ENCODE measurements around the gene LAMA2. TPM values are rescaled to one million over a fixed set of nuclear protein-coding genes. Genes with fewer than 3 reads are reported as not detected.
"Not testable (repeated sequence)": the region's sequence is repeated elsewhere in the genome, so short reads cannot be mapped to it uniquely, and the experiment has no call there.

The LAMA2 gene
- total RNA-seq, 1 experiment from 2014 or later: 17.6 TPM

DNA sequence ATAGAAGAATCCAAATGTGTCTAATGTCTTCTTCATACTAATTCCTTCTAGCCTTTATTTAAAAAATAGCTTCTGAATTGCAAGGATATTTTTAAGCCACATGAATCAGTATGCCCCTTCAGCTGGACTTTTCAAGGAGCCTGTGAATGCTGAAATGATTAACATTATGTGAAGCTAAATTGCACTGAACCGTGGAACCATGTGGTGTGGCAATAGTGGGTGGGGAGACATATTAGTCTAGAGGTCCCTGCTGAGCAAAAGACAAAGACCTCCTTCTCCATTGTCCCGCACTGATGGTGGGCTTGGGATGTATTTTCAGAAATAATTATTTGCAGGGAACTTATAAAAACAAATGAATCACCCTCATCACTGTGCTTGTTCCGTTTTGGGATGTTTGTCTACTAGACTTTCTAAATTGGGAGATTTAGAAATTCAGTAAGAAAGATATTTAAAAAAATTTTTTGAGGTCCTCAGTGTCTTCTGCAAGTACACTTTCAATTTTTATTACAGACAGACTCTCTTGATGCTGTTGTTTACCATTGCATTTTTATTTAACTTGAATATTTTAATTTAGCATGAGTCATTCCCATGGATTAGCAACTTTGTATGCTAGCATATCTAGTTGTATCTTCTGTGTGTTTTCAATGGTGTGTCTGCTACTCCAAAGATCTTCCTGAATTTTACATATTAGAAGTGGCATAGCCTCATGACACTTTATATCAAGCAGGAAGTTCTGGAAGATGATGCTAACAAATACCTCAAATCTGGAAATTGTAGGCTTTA is 238.1 kb downstream of the LAMA2 start:
- DNase-seq: peak; percentile 61 to 76
- Histone ChIP-seq H3K27ac (peak overlapping the region; percentile 82), H3K4me1 (peaks cover 10% of the 10 kb centered on the region)

DNA sequence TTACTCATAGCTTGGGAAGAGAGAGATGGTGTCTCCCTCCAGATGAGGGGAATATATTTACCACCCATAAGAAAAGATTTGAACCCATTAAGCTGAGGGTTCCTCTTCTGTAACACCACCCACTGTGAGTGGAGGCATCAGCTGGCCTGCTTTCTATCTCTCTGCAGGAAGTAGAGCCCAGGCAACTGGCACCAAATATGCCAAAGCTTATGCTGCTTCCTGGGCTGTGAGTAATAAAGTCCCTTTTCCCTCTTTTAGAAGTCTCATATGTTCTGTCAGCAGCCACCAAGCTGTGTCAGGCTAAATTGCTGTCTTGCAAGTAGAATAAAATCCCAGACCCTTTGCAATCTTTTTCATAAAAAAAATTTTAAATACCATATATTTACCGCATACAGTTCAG is 241.4 kb downstream of the LAMA2 start:
- H3K4me1 ChIP-seq: peaks cover 10% of the 10 kb centered on the region
- H3K27ac ChIP-seq: no peak overlapping the region
- DNase-seq: no peak
- H3K27me3 ChIP-seq: no peaks in the 10 kb centered on the region
- H3K9me3 ChIP-seq (replicated peaks): no peaks in the 10 kb centered on the region
- no peak overlapping the region for H3K4me3 ChIP-seq
- H3K36me3 ChIP-seq: no peaks in the 10 kb centered on the region

More for the DNA sequence above, 238.1 kb downstream of the LAMA2 start:
- H3K36me3 ChIP-seq: no peaks in the 10 kb centered on the region
- H3K27me3 ChIP-seq: no peaks in the 10 kb centered on the region
- H3K9me3 ChIP-seq (replicated peaks): no peaks in the 10 kb centered on the region
- no peak overlapping the region for H3K4me3 ChIP-seq

DNA sequence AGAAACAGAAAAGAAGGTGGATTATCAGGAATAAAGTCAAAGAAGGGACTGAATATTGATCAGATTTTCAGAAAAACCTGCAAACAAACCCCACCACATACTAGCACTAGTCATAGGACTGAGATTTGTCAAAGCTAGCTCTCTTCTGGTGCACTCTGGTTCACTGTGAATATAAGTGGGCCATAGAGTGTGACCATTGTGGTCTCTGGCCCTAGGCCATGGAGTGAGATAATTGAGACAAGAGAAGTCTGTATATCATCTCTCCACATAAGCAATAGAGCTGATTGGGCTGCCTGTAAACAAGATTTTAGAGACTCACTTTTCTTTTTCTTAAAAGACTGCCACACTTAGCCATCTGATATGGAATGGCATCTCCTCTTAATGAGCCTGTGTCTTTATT is 247.2 kb downstream of the LAMA2 start:
- Histone ChIP-seq H3K4me3 (no peak overlapping the region), H3K27me3 (no peaks in the 10 kb centered on the region), H3K9me3 (replicated peaks) (no peaks in the 10 kb centered on the region), H3K27ac (no peak overlapping the region), H3K4me1 (no peaks in the 10 kb centered on the region), H3K36me3 (no peaks in the 10 kb centered on the region)
- DNase-seq: no peak

DNA sequence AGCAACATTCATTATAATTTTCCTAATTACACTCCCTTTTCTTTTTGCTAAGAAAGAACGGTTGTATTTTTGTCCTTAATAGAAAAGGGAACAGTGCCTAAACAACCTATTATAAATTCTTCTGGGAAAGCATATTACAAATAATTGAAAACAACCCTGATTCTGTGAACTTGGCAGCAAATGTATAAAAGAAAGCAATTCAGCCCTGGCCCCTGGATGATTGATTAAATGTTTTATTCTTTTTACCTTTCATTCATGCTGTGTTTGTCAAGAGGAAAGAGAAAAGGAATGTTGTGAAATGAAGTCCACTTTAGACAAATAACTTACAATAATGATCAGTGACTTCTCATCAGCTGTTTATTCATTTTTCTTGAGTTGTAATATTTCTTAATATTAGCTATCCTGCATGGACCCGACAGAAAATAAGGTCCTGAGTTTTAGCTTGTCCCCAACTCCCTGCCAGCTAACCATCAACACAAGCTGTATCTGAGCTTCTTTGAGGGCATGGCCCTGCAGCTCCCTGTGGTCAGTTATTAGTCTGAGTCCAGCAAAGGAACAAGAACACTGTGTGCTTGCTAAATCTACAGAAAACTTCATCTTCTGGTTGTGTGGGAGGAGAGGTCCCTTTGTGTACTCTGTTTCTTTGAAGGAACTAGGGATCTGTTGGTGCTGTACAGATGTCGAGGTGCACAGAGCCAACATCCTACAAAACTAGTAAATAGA is 248.2 kb downstream of the LAMA2 start:
- H3K36me3 ChIP-seq: no peaks in the 10 kb centered on the region
- H3K27me3 ChIP-seq: no peaks in the 10 kb centered on the region
- H3K27ac ChIP-seq: no peak overlapping the region
- DNase-seq: no peak
- no peaks in the 10 kb centered on the region for H3K9me3 ChIP-seq (replicated peaks)
- no peak overlapping the region for H3K4me3 ChIP-seq
- no peaks in the 10 kb centered on the region for H3K4me1 ChIP-seq

DNA sequence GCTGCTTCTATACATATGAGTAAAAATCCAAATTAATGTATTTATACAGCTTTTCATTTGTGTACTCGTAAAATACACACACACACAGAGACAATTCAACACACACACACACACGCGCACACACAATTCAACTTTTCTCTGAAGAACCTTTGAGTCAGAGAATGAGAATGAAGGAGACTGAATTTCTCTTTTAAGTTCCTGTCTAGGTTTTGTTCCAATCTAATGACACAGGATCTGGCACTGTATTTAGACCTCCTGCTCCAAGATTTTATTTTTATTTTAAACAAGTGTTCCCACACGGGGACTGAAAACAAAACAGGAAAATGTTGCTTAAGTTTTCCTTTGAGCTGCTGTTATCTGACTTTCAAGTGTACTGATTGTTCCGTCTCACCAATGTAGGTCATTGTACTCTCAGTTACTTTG is 250.8 kb downstream of the LAMA2 start:
- no peak for DNase-seq
- no peaks in the 10 kb centered on the region for H3K9me3 ChIP-seq (replicated peaks)
- H3K36me3 ChIP-seq: no peaks in the 10 kb centered on the region
- no peak overlapping the region for H3K4me3 ChIP-seq
- H3K4me1 ChIP-seq: no peaks in the 10 kb centered on the region; the same call in 1 of the 2 replicates
- no peaks in the 10 kb centered on the region for H3K27me3 ChIP-seq
- no peak overlapping the region for H3K27ac ChIP-seq

DNA sequence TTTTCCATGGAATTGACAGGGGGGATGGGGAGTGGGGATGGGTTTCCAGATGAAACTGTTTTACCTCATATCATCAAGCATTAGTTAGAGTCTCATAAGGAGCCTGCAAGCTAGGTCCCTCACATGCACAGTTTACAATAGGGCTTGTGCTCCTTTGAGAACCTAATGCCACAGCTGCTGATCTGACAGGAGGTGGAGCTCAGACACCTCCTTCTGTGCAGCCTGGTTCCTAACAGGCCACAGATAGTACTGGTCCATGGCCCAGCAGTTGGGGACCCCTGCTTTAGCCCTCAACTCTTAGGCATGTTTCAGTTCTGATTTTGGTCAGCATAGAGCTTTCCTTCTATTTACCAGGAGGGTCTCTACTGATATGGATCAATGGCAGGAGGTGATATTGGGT is 251.6 kb downstream of the LAMA2 start:
- no peak for DNase-seq
- no peaks in the 10 kb centered on the region for H3K9me3 ChIP-seq (replicated peaks)
- H3K27me3 ChIP-seq: no peaks in the 10 kb centered on the region
- no peak overlapping the region for H3K4me3 ChIP-seq
- H3K4me1 ChIP-seq: no peaks in the 10 kb centered on the region; the same call in 1 of the 2 replicates
- H3K27ac ChIP-seq: no peak overlapping the region
- H3K36me3 ChIP-seq: no peaks in the 10 kb centered on the region

DNA sequence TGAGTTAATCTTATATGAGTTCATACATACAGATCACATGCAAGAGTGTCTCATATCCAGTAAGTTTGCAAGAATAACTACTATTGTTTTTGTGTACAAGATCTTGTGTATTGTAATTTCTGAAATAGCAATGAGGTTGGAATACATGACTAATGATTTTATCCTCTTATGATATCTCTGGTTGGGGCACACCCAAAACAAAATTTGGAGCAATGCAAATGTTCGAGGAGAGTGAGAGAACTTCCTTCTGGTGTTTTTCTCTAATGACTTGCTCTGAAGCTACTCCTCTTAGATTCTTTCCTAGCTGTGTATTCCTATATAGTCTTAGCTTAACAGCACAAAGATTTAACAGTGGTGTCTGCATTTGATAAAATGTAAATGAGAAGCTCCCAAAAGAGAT is 252.5 kb downstream of the LAMA2 start:
- Histone ChIP-seq H3K4me3 (no peak overlapping the region), H3K9me3 (replicated peaks) (no peaks in the 10 kb centered on the region), H3K36me3 (no peaks in the 10 kb centered on the region), H3K27ac (no peak overlapping the region), H3K27me3 (no peaks in the 10 kb centered on the region), H3K4me1 (no peaks in the 10 kb centered on the region; the same call in 1 of the 2 replicates)
- no peak for DNase-seq

DNA sequence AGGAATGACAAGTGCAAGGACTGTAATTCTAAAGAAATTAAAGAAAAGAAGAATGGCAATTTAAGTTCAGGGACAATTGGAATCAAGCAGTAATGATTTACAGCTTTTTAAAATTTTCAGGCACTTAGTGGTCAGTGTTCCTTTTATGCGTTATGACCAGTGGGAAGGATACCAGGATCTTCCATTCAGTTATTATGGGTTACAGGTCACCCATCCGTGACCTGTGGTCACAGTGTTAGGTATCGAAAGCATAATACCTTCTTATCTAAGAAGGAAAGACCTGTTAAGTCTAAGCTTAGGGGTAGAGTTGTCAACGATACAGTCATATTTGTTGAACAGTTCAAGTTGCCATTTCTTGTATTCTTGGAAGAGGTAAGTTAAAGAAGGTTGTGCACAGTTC is 253.8 kb downstream of the LAMA2 start:
- no peaks in the 10 kb centered on the region for H3K9me3 ChIP-seq (replicated peaks)
- no peaks in the 10 kb centered on the region for H3K36me3 ChIP-seq
- no peaks in the 10 kb centered on the region; the same call in 1 of the 2 replicates for H3K4me1 ChIP-seq
- DNase-seq: no peak
- no peaks in the 10 kb centered on the region for H3K27me3 ChIP-seq
- no peak overlapping the region for H3K27ac ChIP-seq
- no peak overlapping the region for H3K4me3 ChIP-seq

DNA sequence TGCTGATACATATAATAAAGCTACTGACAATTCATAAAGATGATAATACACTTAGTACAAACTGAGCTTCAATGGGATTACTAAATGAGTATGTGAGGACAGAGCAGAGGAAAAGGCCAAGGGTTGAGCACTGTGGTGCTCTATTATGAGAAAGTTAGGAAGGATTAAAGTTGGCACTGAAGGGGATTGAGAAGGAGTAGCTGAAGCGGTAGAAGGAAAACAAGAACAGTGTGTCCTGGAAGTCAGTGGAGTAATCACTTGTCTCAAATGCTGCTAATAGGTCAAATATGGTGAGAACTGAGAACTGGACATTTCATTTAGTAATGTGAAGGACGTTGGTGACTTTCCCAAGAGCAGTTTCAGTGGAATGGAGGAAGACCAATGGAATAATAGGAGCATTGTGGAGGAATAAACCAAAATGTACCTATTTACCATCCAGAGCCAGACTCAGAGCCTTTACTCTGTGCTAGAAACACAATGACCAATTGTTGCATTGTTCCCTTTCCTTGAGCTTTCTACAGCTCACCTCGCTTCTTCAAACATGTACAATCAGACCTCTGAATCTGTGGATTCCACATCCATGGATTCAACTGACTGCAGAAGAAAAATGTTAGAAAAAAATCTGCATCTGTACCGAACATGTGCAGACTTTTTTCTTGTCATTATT is 255.9 kb downstream of the LAMA2 start:
- Histone ChIP-seq H3K4me1 (no peaks in the 10 kb centered on the region; the same call in 1 of the 2 replicates), H3K36me3 (no peaks in the 10 kb centered on the region), H3K27me3 (no peaks in the 10 kb centered on the region), H3K9me3 (replicated peaks) (no peaks in the 10 kb centered on the region), H3K4me3 (no peak overlapping the region), H3K27ac (no peak overlapping the region)
- DNase-seq: no peak

DNA sequence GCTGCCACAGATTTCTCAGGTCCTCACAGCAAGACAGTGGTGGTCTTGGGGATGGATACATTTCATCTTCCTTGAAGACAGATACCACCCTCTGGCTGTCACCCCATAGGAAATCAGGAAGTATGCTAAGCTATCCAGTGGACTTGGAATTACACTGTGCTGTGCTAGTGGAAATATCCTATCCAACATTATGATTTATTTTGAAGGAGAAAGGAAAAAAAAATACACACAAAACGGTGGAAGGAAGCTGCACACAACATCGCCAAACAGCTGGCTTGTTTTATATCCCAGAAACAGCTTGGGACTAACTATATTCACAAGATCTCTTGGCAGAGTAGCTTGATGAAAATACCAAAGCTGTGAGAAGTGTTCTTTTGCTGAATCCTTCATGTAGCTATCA is 257.6 kb downstream of the LAMA2 start:
- Histone ChIP-seq H3K27me3 (no peaks in the 10 kb centered on the region), H3K4me1 (peaks cover 3% of the 10 kb centered on the region), H3K36me3 (no peaks in the 10 kb centered on the region), H3K9me3 (replicated peaks) (no peaks in the 10 kb centered on the region), H3K4me3 (no peak overlapping the region), H3K27ac (no peak overlapping the region)
- no peak for DNase-seq

DNA sequence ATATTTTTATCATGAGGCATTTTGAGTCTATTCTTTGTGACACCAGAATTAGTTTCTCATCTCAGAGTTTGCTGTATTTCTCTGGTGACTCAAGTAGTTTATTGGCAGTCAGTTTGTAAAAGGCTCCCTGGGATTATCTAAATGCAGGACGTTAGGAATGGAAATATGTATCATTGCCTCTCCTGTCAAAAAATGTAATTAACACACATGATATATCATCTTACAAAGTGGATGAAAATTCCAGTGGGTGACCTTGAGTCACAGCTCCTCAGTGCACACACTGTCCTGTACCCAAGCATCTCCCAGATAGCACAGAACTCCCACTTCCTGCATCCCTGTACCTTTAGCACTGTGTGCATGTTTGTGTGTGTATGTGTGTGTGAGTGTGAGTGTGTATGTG is 258.6 kb downstream of the LAMA2 start:
- no peak for DNase-seq
- no peaks in the 10 kb centered on the region for H3K9me3 ChIP-seq (replicated peaks)
- peaks cover 9% of the 10 kb centered on the region for H3K4me1 ChIP-seq
- H3K27ac ChIP-seq: no peak overlapping the region
- H3K36me3 ChIP-seq: no peaks in the 10 kb centered on the region
- no peak overlapping the region for H3K4me3 ChIP-seq
- H3K27me3 ChIP-seq: no peaks in the 10 kb centered on the region

DNA sequence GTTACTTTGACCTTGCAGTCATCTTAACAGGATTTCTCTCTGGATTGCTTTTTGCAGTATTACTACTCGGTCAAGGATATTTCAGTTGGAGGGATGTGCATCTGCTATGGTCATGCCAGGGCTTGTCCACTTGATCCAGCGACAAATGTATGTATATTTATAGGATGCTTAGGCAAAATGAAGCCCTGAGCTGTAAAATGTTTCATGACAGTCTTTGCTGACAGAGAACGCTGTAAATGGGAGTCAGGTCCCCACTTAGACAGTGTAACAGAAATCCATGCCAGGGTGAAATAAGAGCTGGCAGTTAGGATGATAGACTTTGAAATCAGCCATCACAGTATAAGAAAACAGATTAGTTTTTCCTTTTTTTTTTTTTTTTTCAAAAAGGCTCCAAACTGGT is 264.0 kb downstream of the LAMA2 start:
- no peak overlapping the region for H3K4me3 ChIP-seq
- H3K27ac ChIP-seq: peak overlapping the region; percentile 61
- H3K9me3 ChIP-seq (replicated peaks): no peaks in the 10 kb centered on the region
- peaks cover 18% of the 10 kb centered on the region for H3K4me1 ChIP-seq
- peak; percentile 59 to 79 for DNase-seq
- H3K36me3 ChIP-seq: no peaks in the 10 kb centered on the region
- no peaks in the 10 kb centered on the region for H3K27me3 ChIP-seq

DNA sequence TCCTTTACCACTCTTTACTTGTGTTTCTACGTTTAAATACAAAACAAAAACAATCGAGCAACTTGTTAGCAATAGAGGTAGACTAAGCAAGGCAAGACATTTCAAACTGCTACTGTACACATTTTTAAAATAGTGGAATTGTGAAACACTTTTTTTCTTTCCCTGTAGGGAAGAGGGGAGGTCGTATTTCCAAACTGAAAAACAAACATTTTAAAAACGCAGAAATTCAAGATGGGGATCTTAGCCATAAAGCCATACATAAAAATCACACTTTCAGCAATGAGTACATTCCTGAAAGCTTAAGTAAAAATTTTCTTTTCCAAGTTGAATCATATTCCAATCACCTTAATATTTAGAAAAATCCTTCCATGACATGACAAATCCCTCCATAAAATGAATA is 267.6 kb downstream of the LAMA2 start:
- Histone ChIP-seq H3K27ac (no peak overlapping the region), H3K4me3 (no peak overlapping the region), H3K36me3 (no peaks in the 10 kb centered on the region), H3K4me1 (peaks cover 15% of the 10 kb centered on the region), H3K9me3 (replicated peaks) (no peaks in the 10 kb centered on the region), H3K27me3 (no peaks in the 10 kb centered on the region)
- no peak for DNase-seq

DNA sequence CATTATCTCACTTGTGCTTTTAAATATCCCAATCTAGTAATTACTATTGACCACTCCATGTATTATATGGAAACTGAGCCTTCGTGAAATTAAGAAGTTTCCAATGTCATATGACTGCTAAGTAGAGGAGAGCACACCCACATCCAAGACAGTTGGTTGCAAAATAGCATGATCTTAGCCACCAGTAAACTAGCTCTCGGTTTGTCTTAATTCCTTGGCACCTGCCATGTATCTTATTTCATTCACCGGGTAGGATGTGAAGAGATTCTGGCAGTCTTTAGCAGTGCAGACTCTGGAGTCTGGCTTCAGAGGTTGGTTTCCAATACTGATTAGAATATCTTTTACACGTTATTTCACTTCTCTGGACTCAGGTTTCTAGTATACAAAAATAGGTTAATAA is 270.3 kb downstream of the LAMA2 start:
- no peaks in the 10 kb centered on the region for H3K4me1 ChIP-seq
- H3K4me3 ChIP-seq: no peak overlapping the region
- no peaks in the 10 kb centered on the region for H3K9me3 ChIP-seq (replicated peaks)
- no peak overlapping the region for H3K27ac ChIP-seq
- H3K36me3 ChIP-seq: no peaks in the 10 kb centered on the region
- no peaks in the 10 kb centered on the region for H3K27me3 ChIP-seq
- peak in 1 of 2 experiments; percentile 17 for DNase-seq

DNA sequence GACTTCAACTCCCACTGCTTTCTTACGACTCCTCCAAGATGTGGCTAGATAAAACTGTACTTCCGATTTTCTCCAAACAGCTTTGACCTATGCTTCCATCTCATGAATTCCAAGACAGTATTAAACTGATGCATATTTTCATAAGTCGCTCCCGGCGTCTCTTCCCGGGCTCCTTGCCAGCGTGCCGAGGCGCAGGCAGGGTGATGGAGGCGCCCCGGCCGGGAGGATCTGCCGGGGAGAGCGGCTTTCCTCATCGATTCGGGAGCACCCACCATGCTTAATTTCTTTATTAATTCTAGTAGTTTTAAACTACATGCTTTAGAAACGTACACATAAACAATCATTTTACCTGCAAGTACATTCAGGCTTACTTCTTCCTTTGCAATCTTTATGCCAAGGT is 276.3 kb downstream of the LAMA2 start:
- not testable (repeated sequence) for H3K27me3 ChIP-seq; H3K36me3 ChIP-seq; H3K27ac ChIP-seq; H3K4me3 ChIP-seq; H3K9me3 ChIP-seq (replicated peaks); H3K4me1 ChIP-seq; DNase-seq
